Stimulated activated CD4-positive, alpha-beta T cell treated with anti-CD3 and anti-CD28 coated beads, Interleukin-1b, Interleukin-23, amount 100 ng/mL, for 48 hours (primary cell): Measurements from ENCODE around the gene F13A1.

Source experiments
- DNase-seq: peaks from one replicate; pipeline ENCODE4 v3.0.0-alpha.2; 2020

Gene F13A1

GRCh38 chr6:6319952-6320811 is at the start of gene F13A1:
TSS of gene F13A1 (minus strand) at chr6:6320662. CDS start at chr6:6318664, 1,998 bp downstream.
- DNase-seq = no peak

DNA sequence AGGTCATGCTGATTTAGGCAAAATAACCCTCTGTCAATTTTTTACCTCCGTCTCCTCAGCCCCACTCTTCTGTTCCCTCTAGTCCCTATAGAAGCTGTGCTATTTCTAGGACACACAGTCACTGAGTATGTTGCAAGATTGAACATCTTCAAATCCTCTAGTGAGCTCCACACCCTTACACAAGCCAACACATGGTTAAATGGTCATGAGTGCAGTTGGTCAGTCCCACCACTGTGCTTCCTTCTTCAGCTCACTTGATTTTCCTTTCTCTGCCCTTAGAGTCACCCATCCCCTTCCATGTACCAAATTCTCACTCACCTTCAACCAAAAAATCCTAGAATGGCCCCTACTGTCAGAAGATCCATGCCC is 48.2 kb upstream of the F13A1 start:
- DNase-seq = no peak

DNA sequence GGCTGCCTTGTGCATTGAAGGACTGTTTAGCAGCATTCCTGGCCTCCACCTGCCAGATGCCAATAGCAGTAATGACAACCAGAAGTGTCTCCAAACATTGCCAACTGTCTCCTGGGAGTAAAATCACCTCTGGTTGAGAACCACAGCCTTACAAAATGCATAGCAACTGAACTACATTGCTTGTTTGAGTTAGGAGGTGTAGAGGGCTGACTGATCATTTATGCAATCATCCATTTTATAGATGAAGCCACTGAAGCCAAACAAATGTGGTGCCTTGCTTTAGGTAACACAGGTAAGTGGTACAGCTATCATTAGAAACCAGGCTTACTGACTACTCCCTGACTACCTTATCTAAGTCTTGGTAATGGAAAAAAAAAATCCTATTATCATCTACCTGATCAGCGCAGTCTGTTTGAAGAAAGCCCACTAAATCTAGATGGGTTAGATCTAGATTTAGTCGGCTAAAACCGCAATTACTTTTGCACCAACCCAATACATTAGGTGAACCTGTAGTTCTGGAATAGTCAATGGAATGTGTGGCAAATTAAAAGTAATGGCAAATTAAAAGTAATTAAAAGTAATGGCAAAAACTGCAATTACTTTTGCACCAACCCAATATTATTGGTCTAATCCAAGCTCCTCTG is 47.7 kb upstream of the F13A1 start:
- no peak for DNase-seq

- no peak for DNase-seq
Observed at GRCh38 chr6:6366803-6367202, 46.3 kb upstream of the F13A1 start.

DNA sequence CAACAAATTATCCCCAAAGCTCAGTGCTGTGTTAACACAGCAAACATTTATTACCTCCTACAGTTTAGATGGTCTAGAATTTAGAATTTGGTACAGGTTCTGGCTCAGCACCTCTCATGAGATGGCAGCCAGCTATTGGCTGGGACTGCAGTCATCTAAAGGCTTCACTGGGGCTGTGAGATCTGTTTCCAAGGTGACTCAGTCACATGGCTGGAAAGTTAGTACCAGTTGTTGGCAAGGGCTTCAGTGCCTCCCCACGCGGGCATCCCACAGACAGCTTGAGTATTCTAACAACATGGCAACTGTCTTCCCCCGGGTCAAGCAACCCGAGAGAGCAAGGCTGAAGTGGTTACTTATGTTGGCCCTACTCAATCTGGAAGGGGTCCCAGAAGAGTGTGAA is 44.8 kb upstream of the F13A1 start:
- no peak for DNase-seq

DNA sequence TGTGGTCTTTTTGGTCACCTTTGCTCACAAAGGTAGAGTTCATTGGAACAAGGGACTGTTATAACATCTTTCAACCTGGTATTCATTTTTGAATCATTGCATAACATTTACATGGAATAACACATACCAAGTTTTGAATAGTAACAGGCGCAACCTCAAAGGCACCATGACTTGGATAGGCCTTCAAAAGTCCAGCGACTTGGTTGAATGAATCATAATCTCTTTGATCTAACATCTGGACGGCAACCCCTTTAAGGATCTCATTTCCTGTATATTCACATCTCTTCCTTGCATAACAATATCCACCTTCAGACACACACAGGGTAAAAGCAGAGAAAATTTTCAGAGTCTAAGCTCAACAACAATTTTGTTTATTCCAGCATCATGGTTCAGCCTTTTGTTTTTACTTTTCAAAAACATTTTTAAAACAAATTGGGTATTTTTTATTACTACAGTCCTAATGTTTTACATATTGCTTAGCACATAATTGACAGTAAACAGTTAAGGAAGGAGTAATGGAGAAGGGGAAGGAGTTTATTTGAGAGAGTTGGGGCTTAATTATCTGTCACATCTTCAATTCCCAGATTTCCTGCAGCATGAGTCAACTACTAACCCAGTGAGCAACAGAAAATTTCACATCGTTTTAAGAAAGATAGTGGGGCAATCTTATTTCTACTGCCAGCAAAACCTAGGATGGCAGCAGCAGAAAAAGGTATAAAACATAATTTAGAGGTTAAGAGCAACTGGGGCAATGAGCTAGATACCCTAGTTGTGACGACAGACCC is 41.8 kb upstream of the F13A1 start:
- DNase-seq = no peak

- DNase-seq = no peak
Observed at GRCh38 chr6:6357530-6357929, 37.1 kb upstream of the F13A1 start.

- no peak for DNase-seq
Observed at GRCh38 chr6:6357032-6357431, 36.6 kb upstream of the F13A1 start.

- DNase-seq = no peak
Observed at GRCh38 chr6:6352772-6353171, 32.3 kb upstream of the F13A1 start.

DNA sequence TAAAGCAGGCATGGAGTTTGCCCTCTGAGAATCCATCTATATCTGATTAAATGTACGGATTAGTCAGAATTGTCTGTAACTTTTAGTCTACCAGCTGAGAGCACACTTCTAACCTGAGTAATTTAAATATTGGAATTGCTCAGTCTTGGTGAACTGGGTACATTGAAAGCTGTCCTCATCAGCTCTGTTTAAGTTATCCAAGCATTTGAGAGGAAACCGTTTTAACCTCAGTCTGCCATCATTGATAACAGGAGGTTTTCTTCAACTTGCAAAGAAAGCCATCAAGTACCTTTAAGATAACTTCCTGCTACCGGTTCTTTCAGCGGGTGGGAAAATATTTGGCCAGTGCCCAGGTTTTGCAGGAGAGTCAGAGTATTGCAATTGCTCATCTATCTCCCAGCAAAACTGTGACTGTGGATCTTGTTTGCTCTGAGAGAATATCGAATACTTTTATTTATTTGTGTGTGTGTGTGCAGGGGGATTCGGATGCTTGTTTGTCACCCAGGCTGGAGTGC is 31.1 kb upstream of the F13A1 start:
- DNase-seq = no peak

- DNase-seq = no peak
Observed at GRCh38 chr6:6350696-6351095, 30.2 kb upstream of the F13A1 start.

- no peak for DNase-seq
Observed at GRCh38 chr6:6348256-6348655, 27.8 kb upstream of the F13A1 start.

GRCh38 chr6:6346427-6347023 is 26.1 kb upstream of the F13A1 start:
- no peak for DNase-seq

DNA sequence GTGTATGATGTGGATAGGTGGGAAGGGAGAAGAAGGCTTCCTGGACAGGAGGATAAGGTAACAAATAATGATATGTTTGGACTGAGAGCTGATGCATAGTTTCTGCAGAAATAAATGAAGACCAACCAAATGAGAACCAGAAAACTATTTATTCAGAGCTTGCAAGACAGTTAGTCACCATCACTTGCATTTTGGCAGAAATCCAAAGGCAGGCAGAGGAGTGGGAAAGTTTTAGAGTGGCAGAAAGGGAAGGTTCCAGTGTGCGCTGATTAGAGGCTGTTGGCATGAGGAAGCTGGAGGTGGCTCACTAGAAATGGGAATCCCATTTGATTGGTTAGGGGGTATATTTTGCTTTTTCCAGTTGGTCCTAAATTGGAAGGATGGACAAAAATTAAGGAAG is 13.0 kb upstream of the F13A1 start:
- DNase-seq = no peak

- no peak for DNase-seq
Observed at GRCh38 chr6:6332811-6333244, 12.4 kb upstream of the F13A1 start.

GRCh38 chr6:6331946-6332601 is 11.6 kb upstream of the F13A1 start:
- DNase-seq = no peak

DNA sequence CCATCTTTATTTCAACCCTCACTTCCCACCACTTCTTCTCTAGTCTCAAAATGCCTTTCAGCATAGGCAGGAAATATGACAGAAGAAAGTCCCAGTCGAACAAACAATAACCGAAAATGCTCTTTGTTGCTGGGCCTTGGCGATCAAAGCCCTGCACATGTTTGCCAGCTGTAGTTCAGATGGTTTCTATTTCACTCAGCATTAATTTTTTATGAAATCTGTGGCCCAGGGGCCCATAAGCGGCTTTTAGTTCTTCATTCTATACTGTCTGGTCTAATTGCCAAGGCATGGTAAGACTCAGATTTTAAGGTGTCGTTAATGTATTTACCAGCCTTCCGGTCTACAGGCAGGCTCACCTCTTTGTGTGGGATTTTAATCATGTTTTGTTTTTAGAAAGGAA is 10.9 kb upstream of the F13A1 start:
- DNase-seq = no peak

- no peak for DNase-seq
Observed at GRCh38 chr6:6330407-6330806, 9.9 kb upstream of the F13A1 start.

- DNase-seq = no peak
Observed at GRCh38 chr6:6328451-6328850, 8.0 kb upstream of the F13A1 start.

DNA sequence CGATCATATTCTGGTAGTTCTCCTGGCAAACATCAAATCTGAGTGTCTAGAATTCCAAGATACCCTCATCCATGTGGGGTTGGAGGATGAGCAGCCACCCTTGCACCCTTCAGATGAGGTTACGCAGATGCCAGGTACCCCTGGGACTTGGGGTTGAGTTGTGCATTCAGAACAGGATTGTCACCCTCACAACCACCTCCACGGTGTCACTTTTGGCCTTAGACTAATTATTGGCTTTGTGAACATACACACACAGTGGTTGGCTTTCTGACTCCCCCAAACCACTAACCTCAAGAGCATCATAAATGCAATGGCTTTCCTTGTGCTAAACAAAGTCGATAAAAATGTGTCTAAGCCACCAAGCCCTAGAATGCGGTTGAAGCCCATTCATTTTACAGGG is 2.9 kb upstream of the F13A1 start:
- no peak for DNase-seq

DNA sequence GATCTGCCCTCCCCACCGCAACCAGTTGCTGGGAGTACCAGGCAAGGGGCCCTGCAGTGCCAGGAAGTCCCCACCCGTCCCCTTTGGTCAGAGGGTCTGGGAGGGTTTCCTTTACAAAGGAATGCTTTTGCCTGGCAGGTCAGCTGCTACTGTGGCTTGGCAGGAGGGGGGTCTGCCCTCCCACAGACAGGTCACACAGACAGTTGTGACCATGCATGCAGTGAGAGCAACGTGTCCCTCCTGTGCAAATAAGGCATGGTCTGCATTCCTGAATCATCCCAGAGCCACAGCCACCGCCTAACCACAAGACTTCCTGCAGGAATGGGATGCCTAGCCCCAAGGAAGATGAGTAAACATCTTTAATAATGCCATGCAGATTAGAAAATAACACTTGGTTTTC is 439 bp upstream of the F13A1 start:
- no peak for DNase-seq
